ENCODE results near the gene SPG7.

Gene SPG7

GRCh38 chr16:89604764-89605163 is 96.6 kb downstream of the SPG7 start:
- DNase-seq (ENCODE audit: low read depth in 1 of 2, low spot score in 1 of 2) = no peak
- Histone ChIP-seq H3K4me3 (replicated peaks; ENCODE audit: insufficient read depth, low read length) (no peak overlapping the region), H3K27ac (replicated peaks) (no peak overlapping the region), H3K27me3 (ENCODE audit: insufficient read depth, poor library complexity, severe bottlenecking) (no peaks in the 10 kb centered on the region)
- TF ChIP-seq, protein P1, sequence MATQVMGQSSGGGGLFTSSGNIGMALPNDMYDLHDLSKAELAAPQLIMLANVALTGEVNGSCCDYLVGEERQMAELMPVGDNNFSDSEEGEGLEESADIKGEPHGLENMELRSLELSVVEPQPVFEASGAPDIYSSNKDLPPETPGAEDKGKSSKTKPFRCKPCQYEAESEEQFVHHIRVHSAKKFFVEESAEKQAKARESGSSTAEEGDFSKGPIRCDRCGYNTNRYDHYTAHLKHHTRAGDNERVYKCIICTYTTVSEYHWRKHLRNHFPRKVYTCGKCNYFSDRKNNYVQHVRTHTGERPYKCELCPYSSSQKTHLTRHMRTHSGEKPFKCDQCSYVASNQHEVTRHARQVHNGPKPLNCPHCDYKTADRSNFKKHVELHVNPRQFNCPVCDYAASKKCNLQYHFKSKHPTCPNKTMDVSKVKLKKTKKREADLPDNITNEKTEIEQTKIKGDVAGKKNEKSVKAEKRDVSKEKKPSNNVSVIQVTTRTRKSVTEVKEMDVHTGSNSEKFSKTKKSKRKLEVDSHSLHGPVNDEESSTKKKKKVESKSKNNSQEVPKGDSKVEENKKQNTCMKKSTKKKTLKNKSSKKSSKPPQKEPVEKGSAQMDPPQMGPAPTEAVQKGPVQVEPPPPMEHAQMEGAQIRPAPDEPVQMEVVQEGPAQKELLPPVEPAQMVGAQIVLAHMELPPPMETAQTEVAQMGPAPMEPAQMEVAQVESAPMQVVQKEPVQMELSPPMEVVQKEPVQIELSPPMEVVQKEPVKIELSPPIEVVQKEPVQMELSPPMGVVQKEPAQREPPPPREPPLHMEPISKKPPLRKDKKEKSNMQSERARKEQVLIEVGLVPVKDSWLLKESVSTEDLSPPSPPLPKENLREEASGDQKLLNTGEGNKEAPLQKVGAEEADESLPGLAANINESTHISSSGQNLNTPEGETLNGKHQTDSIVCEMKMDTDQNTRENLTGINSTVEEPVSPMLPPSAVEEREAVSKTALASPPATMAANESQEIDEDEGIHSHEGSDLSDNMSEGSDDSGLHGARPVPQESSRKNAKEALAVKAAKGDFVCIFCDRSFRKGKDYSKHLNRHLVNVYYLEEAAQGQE (IDR thresholded peaks at IDR 0.05; ENCODE audit: insufficient replicate concordance, low read depth) = no peak
- TF ChIP-seq POLR2AphosphoS5 (IDR thresholded peaks at IDR 0.05; ENCODE audit: low read depth) (no peak), GABPA (IDR thresholded peaks at IDR 0.05; ENCODE audit: low read depth) (no peak), SPI1 (IDR thresholded peaks at IDR 0.05; ENCODE audit: borderline replicate concordance, low read depth) (no peak)
- TF ChIP-seq, protein P2, sequence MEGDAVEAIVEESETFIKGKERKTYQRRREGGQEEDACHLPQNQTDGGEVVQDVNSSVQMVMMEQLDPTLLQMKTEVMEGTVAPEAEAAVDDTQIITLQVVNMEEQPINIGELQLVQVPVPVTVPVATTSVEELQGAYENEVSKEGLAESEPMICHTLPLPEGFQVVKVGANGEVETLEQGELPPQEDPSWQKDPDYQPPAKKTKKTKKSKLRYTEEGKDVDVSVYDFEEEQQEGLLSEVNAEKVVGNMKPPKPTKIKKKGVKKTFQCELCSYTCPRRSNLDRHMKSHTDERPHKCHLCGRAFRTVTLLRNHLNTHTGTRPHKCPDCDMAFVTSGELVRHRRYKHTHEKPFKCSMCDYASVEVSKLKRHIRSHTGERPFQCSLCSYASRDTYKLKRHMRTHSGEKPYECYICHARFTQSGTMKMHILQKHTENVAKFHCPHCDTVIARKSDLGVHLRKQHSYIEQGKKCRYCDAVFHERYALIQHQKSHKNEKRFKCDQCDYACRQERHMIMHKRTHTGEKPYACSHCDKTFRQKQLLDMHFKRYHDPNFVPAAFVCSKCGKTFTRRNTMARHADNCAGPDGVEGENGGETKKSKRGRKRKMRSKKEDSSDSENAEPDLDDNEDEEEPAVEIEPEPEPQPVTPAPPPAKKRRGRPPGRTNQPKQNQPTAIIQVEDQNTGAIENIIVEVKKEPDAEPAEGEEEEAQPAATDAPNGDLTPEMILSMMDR (IDR thresholded peaks at IDR 0.05; ENCODE audit: insufficient read depth, low read length) = no peak

GRCh38 chr16:89605186-89605970 is 97.2 kb downstream of the SPG7 start:
- Histone ChIP-seq H3K4me3 (replicated peaks; ENCODE audit: insufficient read depth, low read length) (no peak overlapping the region), H3K27ac (replicated peaks) (no peak overlapping the region), H3K27me3 (ENCODE audit: insufficient read depth, poor library complexity, severe bottlenecking) (no peaks in the 10 kb centered on the region)
- no peak for TF ChIP-seq GABPA (IDR thresholded peaks at IDR 0.05; ENCODE audit: low read depth)
- TF ChIP-seq POLR2AphosphoS5 (IDR thresholded peaks at IDR 0.05; ENCODE audit: low read depth) = no peak
- TF ChIP-seq SPI1 (IDR thresholded peaks at IDR 0.05; ENCODE audit: borderline replicate concordance, low read depth) = no peak
- TF ChIP-seq, protein P2 (IDR thresholded peaks at IDR 0.05; ENCODE audit: insufficient read depth, low read length) = no peak
- TF ChIP-seq, protein P1 (IDR thresholded peaks at IDR 0.05; ENCODE audit: insufficient replicate concordance, low read depth) = no peak
- no peak for DNase-seq (ENCODE audit: low read depth in 1 of 2, low spot score in 1 of 2)

GRCh38 chr16:89606006-89606405 is 97.8 kb downstream of the SPG7 start:
- H3K27me3 ChIP-seq (ENCODE audit: insufficient read depth, poor library complexity, severe bottlenecking) = no peaks in the 10 kb centered on the region
- DNase-seq (ENCODE audit: low read depth in 1 of 2, low spot score in 1 of 2) = no peak
- TF ChIP-seq POLR2AphosphoS5 (IDR thresholded peaks at IDR 0.05; ENCODE audit: low read depth) = no peak
- TF ChIP-seq, protein P2 (IDR thresholded peaks at IDR 0.05; ENCODE audit: insufficient read depth, low read length) = no peak
- no peak for TF ChIP-seq SPI1 (IDR thresholded peaks at IDR 0.05; ENCODE audit: borderline replicate concordance, low read depth)
- TF ChIP-seq, protein P1 (IDR thresholded peaks at IDR 0.05; ENCODE audit: insufficient replicate concordance, low read depth) = no peak
- TF ChIP-seq GABPA (IDR thresholded peaks at IDR 0.05; ENCODE audit: low read depth) = no peak
- H3K27ac ChIP-seq (replicated peaks) = no peak overlapping the region
- H3K4me3 ChIP-seq (replicated peaks; ENCODE audit: insufficient read depth, low read length) = no peak overlapping the region

Measured in HL-60 (cell line).